ENCODE results near the gene CTTN. TPM values are rescaled to one million over a fixed set of nuclear protein-coding genes. Genes with fewer than 3 reads are reported as not detected.

The CTTN gene
- total RNA-seq, 2 experiments from 2014 or later = 5.0 to 9.3 TPM

- intact Hi-C loops (cut with micrococcal nuclease; ENCODE audit: unreplicated experiment) = no loop called here
- POLR2A ChIA-PET = interaction anchor here (0.6 kb wide), 1 partner anchor 1482 kb away, joined by 3 read pairs; no protein-coding TSS in a partner anchor
Measured at GRCh38 chr11:70468256-70469195, 70.2 kb downstream of the CTTN start.

GRCh38 chr11:70470127-70470526, 71.8 kb downstream of the CTTN start:
- H3K4me2 ChIP-seq (ENCODE audit: low read length) = no peak overlapping the region
- TF ChIP-seq CTCF (conservative IDR thresholded peaks at IDR 0.05; ENCODE audit: low read length) (no peak), EZH2phosphoT487 (IDR thresholded peaks at IDR 0.05; ENCODE audit: borderline replicate concordance, low read depth, low read length) (no peak)

More at GRCh38 chr11:70468256-70469195, 70.2 kb downstream of the CTTN start:
- Histone ChIP-seq H3K27ac (ENCODE audit: low read depth, low read length, poor library complexity, severe bottlenecking) (no peak overlapping the region), H4K20me1 (ENCODE audit: insufficient read depth, low read length) (no peaks in the 10 kb centered on the region), H3K4me3 (ENCODE audit: low read depth, low read length, poor library complexity, severe bottlenecking) (no peak overlapping the region), H3K4me2 (ENCODE audit: low read length) (no peak overlapping the region), H3K9me3 (ENCODE audit: low read length) (no peaks in the 10 kb centered on the region), H3K36me3 (ENCODE audit: insufficient read depth, low read length) (no peaks in the 10 kb centered on the region; the same call in 1 of the 2 replicates), H3K79me2 (ENCODE audit: insufficient read depth, low read depth, low read length) (no peaks in the 10 kb centered on the region), H2AFZ (ENCODE audit: low read length) (no peak overlapping the region), H3K4me1 (ENCODE audit: insufficient read depth, low read length, poor library complexity, severe bottlenecking) (peaks cover 23% of the 10 kb centered on the region), H3K9me2 (ENCODE audit: insufficient read depth, low read length) (no peaks in the 10 kb centered on the region)
- TF ChIP-seq CTCF (conservative IDR thresholded peaks at IDR 0.05; ENCODE audit: low read length) (no peak), EZH2phosphoT487 (IDR thresholded peaks at IDR 0.05; ENCODE audit: borderline replicate concordance, low read depth, low read length) (no peak)
- no TSS peak for BruUV-seq (replicated peaks)
- DNase-seq (ENCODE audit: low spot score) = no peak
- CTCF ChIA-PET (ENCODE audit: unreplicated experiment) = interaction anchor here (0.5 kb wide), 1 partner anchor 236 kb away, joined by 3 read pairs; no protein-coding TSS in a partner anchor

More at GRCh38 chr11:70470127-70470526, 71.8 kb downstream of the CTTN start:
- no peak for DNase-seq (ENCODE audit: low spot score)
- no TSS peak for BruUV-seq (replicated peaks)
- Histone ChIP-seq H3K4me1 (ENCODE audit: insufficient read depth, low read length, poor library complexity, severe bottlenecking) (peaks cover 8% of the 10 kb centered on the region), H3K9me2 (ENCODE audit: insufficient read depth, low read length) (no peaks in the 10 kb centered on the region), H3K9me3 (ENCODE audit: low read length) (no peaks in the 10 kb centered on the region), H3K27ac (ENCODE audit: low read depth, low read length, poor library complexity, severe bottlenecking) (no peak overlapping the region), H2AFZ (ENCODE audit: low read length) (no peak overlapping the region), H3K79me2 (ENCODE audit: insufficient read depth, low read depth, low read length) (no peaks in the 10 kb centered on the region), H3K4me3 (ENCODE audit: low read depth, low read length, poor library complexity, severe bottlenecking) (no peak overlapping the region), H4K20me1 (ENCODE audit: insufficient read depth, low read length) (no peaks in the 10 kb centered on the region), H3K36me3 (ENCODE audit: insufficient read depth, low read length) (no peaks in the 10 kb centered on the region; the same call in 1 of the 2 replicates)
- intact Hi-C loops (cut with micrococcal nuclease; ENCODE audit: unreplicated experiment) = no loop called here
- ChIA-PET CTCF (ENCODE audit: unreplicated experiment) (no interaction called here), POLR2A (interaction anchor here (0.7 kb wide), 1 partner anchor 138 kb away, joined by 3 read pairs; no protein-coding TSS in a partner anchor)
